Measurements from ENCODE around the gene DGLUCY.
"Not testable (repeated sequence)": the region's sequence is repeated elsewhere in the genome, so short reads cannot be mapped to it uniquely, and the experiment has no call there.

DGLUCY gene

GRCh38 chr14:91238661-91239060, 124.8 kb downstream of the DGLUCY start:
- DNase-seq, result no peak

GRCh38 chr14:91241863-91242262, 128.0 kb downstream of the DGLUCY start:
- no peak for DNase-seq

GRCh38 chr14:91242635-91243034, 128.8 kb downstream of the DGLUCY start:
- no peak for DNase-seq

- DNase-seq, result no peak
These were observed 129.2 kb downstream of the DGLUCY start for GRCh38 chr14:91243074-91243471.

GRCh38 chr14:91244501-91244901, 130.6 kb downstream of the DGLUCY start, which contains the start of gene GPR68:
GPR68 (minus strand) TSS chr14:91244704; CDS start chr14:91235050, 9,654 bp downstream.
- DNase-seq, result no peak

GRCh38 chr14:91245029-91245428, 131.2 kb downstream of the DGLUCY start:
- peak; percentile 19 to 67 (median 48) for DNase-seq

- not testable (repeated sequence) for DNase-seq
These were observed 131.7 kb downstream of the DGLUCY start for GRCh38 chr14:91245616-91246015.

GRCh38 chr14:91246051-91246852, 132.4 kb downstream of the DGLUCY start:
- DNase-seq, result peak; percentile 20 to 54 (median 41)

GRCh38 chr14:91249841-91250616, 136.2 kb downstream of the DGLUCY start:
- no peak for DNase-seq

GRCh38 chr14:91250912-91251311, 137.0 kb downstream of the DGLUCY start:
- DNase-seq, result no peak

- peak in 2 of 4 experiments; percentile 21 to 33 for DNase-seq
These were observed 139.3 kb downstream of the DGLUCY start for GRCh38 chr14:91252871-91253794.

- DNase-seq, result no peak
These were observed 140.0 kb downstream of the DGLUCY start for GRCh38 chr14:91253795-91254323.

GRCh38 chr14:91254461-91254860, 140.6 kb downstream of the DGLUCY start:
- DNase-seq, result no peak

GRCh38 chr14:91255026-91255695, 141.3 kb downstream of the DGLUCY start:
- DNase-seq, result no peak

GRCh38 chr14:91256661-91257060, 142.8 kb downstream of the DGLUCY start:
- DNase-seq, result no peak

- DNase-seq, result no peak
These were observed 143.6 kb downstream of the DGLUCY start for GRCh38 chr14:91257328-91258010.

- DNase-seq, result no peak
These were observed 144.2 kb downstream of the DGLUCY start for GRCh38 chr14:91258011-91258618.

GRCh38 chr14:91258876-91259275, 145.0 kb downstream of the DGLUCY start:
- DNase-seq, result no peak

GRCh38 chr14:91261115-91261514, 147.2 kb downstream of the DGLUCY start:
- DNase-seq, result no peak

- no peak for DNase-seq
These were observed 148.2 kb downstream of the DGLUCY start for GRCh38 chr14:91261986-91262549.

GRCh38 chr14:91263329-91263728, 149.5 kb downstream of the DGLUCY start:
- no peak for DNase-seq

All from activated CD4-positive, CD25-positive, alpha-beta regulatory T cell (primary cell).